ENCODE measurements around the gene KREMEN2. TPM values are rescaled to one million over a fixed set of nuclear protein-coding genes. Genes with fewer than 3 reads are reported as not detected.
A peak's percentile ranks its signal among the peaks of the same experiment; 100 is the strongest.

The KREMEN2 gene
- total and polyA plus RNA-seq, 9 of the 15 experiments (the other 6 are each of a cell fraction or from before 2014, with no cell fraction given) = 0.04 to 7.7 (median 1.5) TPM; not detected in 1

GRCh38 chr16:2985462-2985861 is 21.4 kb downstream of the KREMEN2 start:
- intact Hi-C loops (cut with micrococcal nuclease) (no loop called here), in situ Hi-C loops (cut with MboI) (no loop called here)
- Histone ChIP-seq H3K36me3 (ENCODE audit: control insufficient read depth, insufficient read depth, low read length) (no peaks in the 10 kb centered on the region), H3K4me1 (replicated peaks in 1 of 2; ENCODE audit: control insufficient read depth in 2 of 2, insufficient read depth in 2 of 2, low read length in 2 of 2) (peaks cover 19 to 71% of the 10 kb centered on the region in 2 experiments), H3K9me3 (replicated peaks; ENCODE audit: control insufficient read depth, insufficient read depth, low read depth, low read length) (no peaks in the 10 kb centered on the region), H3K9me1 (ENCODE audit: control insufficient read depth, insufficient read depth, low read length) (no peaks in the 10 kb centered on the region), H3K27ac (ENCODE audit: extremely low read depth, low read depth, low read length) (no peak overlapping the region), H3K9ac (ENCODE audit: insufficient read depth in 1 of 2, low read depth in 2 of 2, low read length in 2 of 2) (peak overlapping the region in 1 of 2 experiments; percentile 23; a peak in 2 of 4 replicates), H4K20me1 (replicated peaks; ENCODE audit: control insufficient read depth, insufficient read depth, low read length) (no peaks in the 10 kb centered on the region), H3K4me3 (no peak overlapping the region), H3K4me2 (ENCODE audit: insufficient read depth, low read length) (no peak overlapping the region), H3K27me3 (ENCODE audit: control insufficient read depth in 2 of 2, insufficient read depth in 2 of 2, low read length in 2 of 2) (no peaks in the 10 kb centered on the region), H3K79me2 (ENCODE audit: control insufficient read depth, insufficient read depth, low read length) (peaks cover 7% of the 10 kb centered on the region), H2AFZ (ENCODE audit: low read depth, low read length) (no peak overlapping the region)
- no peak for DNase-seq (ENCODE audit: extremely low read depth in 1 of 4, low spot score in 3 of 4)
- ChIA-PET CTCF (ENCODE audit: low intra/inter-chr PET ratio) (no interaction called here), POLR2A (interaction anchor here (1.0 to 1.2 kb wide), 2 partner anchors 15 to 140 kb away, joined by 3 to 5 read pairs; no protein-coding TSS in a partner anchor)
- no TSS peak for BruUV-seq (replicated peaks)
- 84% methylated on average over 8 of the region's 9 CpGs for WGBS (ENCODE audit: insufficient coverage, low coverage, missing lambda C conversion rate)
- TF ChIP-seq ZBTB34 (CRISPR knock-in tag; IDR thresholded peaks at IDR 0.05) = no peak
- no peak for TF ChIP-seq BCLAF1 (IDR thresholded peaks at IDR 0.05; ENCODE audit: borderline replicate concordance in 1 of 2, control insufficient read depth in 1 of 2, low read depth in 2 of 2, low read length in 1 of 2)
- no peak for TF ChIP-seq HMGXB4 (CRISPR knock-in tag; IDR thresholded peaks at IDR 0.05)
- TF ChIP-seq GTF2E2 (tag; IDR thresholded peaks at IDR 0.05) = no peak
- no peak for TF ChIP-seq ZNF263 (CRISPR knock-in tag; IDR thresholded peaks at IDR 0.05; ENCODE audit: borderline replicate concordance)
- no peak for TF ChIP-seq ZBED1 (IDR thresholded peaks at IDR 0.05)
- TF ChIP-seq TAF7 (tag; IDR thresholded peaks at IDR 0.05) = no peak
- TF ChIP-seq HMG20A (CRISPR knock-in tag; conservative IDR thresholded peaks at IDR 0.05) = no peak
- no peak for TF ChIP-seq USF1 (CRISPR knock-in tag; IDR thresholded peaks at IDR 0.05)
- no peak for TF ChIP-seq BDP1 (IDR thresholded peaks at IDR 0.05; ENCODE audit: insufficient read depth, insufficient read length)
- TF ChIP-seq ZNF184 (CRISPR knock-in tag; IDR thresholded peaks at IDR 0.05) = no peak
- TF ChIP-seq MEF2D (tag; conservative IDR thresholded peaks at IDR 0.05; ENCODE audit: low read depth) = no peak
- TF ChIP-seq HNRNPK (IDR thresholded peaks at IDR 0.05; ENCODE audit: low read depth, low read length, poor library complexity, severe bottlenecking) = no peak
- FAIRE-seq = no peak
- no peak for ATAC-seq

Data from K562 (cell line).